Stimulated activated CD8-positive, alpha-beta memory T cell treated with anti-CD3 and anti-CD28 coated beads, Interleukin-4, amount 100 ng/mL, for 24 hours (primary cell): ENCODE results near the gene SMIM33.
"Not testable (repeated sequence)": the region's sequence is repeated elsewhere in the genome, so short reads cannot be mapped to it uniquely, and the experiment has no call there.

Experiments
- DNase-seq: peaks from one replicate; pipeline ENCODE4 v3.0.0-alpha.2; 2020; ENCODE audit warnings: low read depth

SMIM33 gene

DNA sequence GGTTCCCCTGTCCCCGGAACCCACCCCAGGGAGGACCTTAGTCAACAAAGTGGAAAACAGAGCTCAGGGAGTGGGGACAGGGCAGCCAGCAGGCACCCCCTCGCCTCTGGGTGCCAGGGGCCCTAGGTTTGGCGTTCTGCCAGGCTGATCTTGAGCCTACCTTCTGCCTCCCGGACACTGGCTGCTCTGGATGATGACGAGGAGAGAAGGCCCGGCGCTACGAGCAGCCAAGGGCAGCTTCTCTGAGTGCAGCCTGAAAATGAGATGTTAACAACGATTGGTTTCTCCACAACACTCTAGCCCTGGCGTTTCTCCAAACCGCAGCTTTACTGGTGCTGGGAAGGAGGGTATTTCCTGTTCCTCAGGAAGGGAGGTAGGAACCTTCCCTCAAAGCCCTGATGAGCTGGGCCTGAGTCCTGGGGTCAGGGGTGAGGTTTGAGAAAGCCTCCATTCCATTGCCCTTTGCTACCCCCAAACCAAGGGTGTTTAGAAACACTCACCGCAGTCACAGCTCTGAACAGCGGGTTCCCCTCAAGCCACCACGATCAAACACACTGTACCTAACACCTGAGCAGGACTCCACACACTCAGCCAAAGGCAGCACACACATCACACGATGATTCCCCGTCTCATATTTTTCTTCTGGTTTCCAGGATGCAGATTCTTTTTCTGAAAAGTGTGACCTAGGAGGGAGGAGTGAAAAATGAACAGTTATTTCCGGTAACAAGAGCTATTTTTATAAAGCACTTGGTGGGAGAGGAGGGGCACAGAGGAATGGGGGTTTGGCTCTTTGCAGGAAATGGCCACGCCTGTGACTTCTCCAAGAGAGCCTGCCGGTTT, 11.5 kb downstream of the SMIM33 start, which contains the start of gene STING1:
TSS of gene STING1 (minus strand) at position 709 of the 840 bp plus-strand sequence. CDS start 1,054 bp downstream, outside the sequence.
- DNase-seq = peak; percentile 35

- not testable (repeated sequence) for DNase-seq
Measured at GRCh38 chr5:139482890-139483208, 12.0 kb downstream of the SMIM33 start.

DNA sequence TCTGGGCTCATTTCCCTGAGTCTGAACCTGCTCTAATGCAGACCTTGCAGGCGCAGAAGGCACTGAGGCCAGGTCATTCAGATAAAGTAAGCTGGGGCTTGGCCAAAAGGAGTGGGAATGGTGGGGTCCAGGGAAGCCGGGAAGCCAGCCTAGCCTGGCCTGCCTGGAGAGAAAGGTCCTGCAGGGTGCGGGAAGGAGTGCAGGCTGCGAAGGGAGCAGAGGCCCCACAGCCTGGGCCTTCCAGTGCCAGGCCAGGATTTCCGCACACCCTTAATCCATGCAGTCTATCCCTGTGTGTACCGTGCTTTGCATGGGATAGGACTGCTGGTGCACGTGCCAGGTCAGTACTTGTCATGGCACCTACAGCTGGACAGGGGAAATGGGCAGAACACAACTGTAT, 15.4 kb downstream of the SMIM33 start:
- no peak for DNase-seq

DNA sequence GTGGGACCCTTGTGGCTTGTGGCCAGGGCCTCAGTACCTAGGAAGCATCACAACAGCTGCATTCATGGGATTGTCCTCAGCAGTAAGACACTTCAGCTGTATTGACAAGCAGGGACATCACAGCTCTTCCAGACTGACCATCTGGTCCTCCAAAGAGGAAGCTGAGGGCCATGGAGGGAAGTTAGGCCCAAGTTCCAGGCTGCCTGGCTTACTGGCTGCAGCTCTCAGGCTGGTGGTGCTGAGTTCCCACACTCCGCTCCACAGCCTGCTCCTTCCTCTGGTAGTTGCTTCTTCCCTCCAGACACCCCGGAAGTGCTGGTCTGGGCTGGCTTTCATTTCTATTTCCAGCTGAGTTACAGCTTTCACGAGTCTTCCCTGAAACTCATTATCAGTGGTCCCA, 17.5 kb downstream of the SMIM33 start:
- no peak for DNase-seq

DNA sequence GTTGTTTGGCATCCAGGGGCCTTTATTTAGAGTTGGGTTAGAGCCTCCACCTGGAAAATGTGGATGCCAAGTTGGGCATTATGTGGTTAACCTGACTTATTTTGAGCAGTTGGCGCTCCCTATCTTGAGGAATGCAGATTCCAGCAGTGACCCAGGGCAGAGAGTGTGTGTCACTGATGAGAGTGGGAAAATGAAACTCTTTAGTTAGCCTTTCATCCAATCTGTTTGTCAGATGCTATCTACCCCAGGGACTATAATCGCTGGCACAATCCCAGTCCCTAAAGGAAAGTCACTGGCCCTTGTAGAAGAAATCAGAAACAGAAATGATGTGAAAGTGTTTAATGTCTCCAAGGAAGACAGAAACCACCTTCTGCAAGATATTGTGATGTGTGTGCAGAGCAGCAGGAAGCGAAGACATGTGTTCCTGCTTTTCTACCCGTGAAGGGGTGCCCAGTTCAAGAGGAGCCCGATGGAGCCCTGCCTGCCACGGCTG, 21.9 kb downstream of the SMIM33 start:
- DNase-seq = no peak

- DNase-seq = no peak
Measured at GRCh38 chr5:139494256-139494655, 23.5 kb downstream of the SMIM33 start.

- no peak for DNase-seq
Measured at GRCh38 chr5:139494832-139495231, 24.0 kb downstream of the SMIM33 start.

GRCh38 chr5:139495638-139496435, 25.0 kb downstream of the SMIM33 start:
- no peak for DNase-seq

DNA sequence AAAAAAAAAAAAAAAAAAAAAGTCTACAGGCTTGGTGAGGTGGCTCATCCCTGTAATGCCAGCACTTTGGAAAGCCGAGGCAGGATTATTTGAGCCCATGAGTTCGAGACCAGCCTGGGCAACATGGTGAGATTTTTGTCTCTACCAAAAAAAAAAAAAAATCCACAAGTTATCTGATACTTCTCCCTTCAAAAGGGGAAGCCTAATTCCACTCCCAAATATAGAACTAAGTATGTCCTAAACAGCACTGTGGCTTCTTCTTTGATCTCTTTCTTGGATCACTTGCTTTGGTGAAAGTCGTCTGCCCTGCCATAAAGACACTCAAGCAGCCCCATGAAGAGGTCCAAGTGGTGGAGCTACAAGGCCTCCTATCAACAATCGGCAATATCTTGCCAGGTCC, 30.6 kb downstream of the SMIM33 start:
- no peak for DNase-seq

DNA sequence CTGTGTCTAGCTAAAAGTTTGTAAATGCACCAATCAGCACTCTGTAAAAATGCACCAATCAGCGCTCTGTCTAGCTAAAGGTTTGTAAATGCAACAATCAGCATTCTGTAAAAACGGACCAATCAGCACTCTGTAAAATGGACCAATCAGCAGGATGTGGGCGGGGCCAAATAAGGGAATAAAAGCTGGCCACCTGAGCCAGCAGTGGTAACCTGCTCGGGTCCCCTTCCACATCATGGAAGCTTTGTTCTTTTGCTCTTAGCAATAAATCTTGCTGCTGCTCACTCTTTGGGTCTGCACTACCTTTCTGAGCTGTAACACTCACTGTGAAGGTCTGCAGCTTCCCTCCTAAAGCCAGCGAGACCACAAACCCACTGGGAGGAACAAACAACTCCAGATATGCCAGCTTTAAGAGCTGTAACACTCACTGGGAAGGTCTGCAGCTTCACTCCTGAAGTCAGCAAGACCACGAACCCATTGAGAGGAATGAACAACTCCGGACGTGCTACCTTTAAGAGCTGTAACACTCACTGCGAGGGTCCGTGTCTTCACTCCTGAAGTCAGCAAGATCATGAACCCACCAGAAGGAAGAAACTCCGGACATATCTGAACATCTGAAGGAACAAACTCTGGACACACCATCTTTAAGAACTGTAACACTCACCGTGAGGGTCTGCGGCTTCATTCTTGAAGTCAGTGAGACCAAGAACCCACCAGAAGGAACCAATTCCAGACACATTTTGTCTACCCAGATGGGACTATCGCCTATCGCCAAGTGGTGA, 32.4 kb downstream of the SMIM33 start:
- DNase-seq = not testable (repeated sequence)

- not testable (repeated sequence) for DNase-seq
Measured at GRCh38 chr5:139503879-139504278, 33.1 kb downstream of the SMIM33 start.

DNA sequence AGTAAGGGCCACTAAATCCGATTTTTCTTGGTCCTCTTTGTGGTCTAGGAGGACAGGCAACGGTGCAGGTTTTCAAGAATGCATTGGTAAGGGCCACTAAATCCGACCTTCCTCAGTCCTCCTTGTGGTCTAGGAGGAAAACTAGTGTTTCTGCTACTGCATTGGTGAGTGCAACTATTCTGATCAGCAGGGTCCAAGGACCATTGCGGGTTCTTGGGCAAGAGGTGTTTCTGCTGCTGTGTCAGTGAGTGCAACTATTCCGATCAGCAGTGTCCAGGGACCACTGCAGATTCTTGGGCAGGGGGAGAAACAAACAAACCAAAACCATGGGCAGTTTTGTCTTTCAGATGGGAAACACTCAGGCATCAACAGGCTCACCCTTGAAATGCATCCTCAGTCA, 33.9 kb downstream of the SMIM33 start:
- DNase-seq = not testable (repeated sequence)

- no peak for DNase-seq
Measured at GRCh38 chr5:139512786-139513390, 42.1 kb downstream of the SMIM33 start.

DNA sequence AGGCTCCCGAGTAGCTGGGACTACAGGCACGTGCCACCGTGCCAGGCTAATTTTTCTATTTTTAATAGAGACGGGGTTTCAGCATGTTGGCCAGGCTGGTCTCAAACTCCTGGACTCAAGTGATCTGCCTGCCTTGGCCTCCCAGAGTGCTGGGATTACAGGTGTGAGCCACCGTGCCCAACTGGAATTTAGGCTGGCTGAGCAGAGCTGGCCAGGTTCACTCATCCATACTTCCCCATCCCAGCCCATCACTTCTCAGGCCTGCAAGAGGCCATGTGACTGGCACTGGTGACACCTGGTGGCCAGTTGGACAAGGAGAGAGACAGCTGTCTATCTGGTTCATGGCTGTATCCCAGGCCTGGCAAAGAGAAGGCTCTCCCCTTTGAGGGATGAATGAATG, 42.6 kb downstream of the SMIM33 start:
- peak; percentile 61 for DNase-seq

DNA sequence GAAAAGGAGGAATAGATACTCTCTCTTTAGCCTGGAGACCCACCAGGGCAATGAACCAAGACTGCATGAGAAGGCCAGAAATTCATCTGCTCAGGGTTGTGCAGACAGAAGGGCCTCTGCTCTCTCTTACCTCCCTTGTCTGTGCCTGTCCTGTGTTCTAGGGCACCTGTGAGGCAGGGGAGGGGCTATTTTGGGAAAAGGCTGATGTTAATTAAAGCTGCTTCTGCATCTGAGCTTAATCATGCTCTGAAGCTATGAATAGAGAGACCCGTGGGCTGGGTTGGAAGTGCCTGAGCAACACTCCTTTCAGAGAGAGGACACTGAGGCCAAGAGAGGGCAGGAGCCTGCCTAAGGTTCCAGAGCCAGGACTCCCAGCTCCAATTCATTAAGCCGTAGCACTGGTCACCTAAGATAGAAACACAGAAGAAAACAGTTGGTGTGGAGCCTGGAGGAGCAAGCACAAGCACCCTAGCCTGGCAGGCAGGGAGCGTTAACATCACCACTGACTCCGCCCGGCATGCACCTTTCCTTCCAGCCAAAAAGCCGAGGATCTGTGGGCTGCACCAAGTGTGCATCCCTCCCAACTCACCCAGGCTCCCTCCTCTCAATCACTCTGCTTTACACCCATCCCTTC, 43.2 kb downstream of the SMIM33 start:
- DNase-seq = no peak

- no peak for DNase-seq
Measured at GRCh38 chr5:139514486-139514856, 43.7 kb downstream of the SMIM33 start.

- peak; percentile 81 for DNase-seq
Measured at GRCh38 chr5:139517683-139518564, 47.1 kb downstream of the SMIM33 start.
